GM19397 (cell line): ENCODE data around the gene TPPP.
"Not testable (repeated sequence)": the region's sequence is repeated elsewhere in the genome, so short reads cannot be mapped to it uniquely, and the experiment has no call there.

Source experiments
- ATAC-seq: cut with Tn5 transposase; IDR thresholded peaks from one replicate; pipeline ENCODE4 v1.9.1; 2021; ENCODE audit warnings: mild to moderate bottlenecking, moderate library complexity; ENCODE audit not compliant: unreplicated experiment

TPPP gene

DNA sequence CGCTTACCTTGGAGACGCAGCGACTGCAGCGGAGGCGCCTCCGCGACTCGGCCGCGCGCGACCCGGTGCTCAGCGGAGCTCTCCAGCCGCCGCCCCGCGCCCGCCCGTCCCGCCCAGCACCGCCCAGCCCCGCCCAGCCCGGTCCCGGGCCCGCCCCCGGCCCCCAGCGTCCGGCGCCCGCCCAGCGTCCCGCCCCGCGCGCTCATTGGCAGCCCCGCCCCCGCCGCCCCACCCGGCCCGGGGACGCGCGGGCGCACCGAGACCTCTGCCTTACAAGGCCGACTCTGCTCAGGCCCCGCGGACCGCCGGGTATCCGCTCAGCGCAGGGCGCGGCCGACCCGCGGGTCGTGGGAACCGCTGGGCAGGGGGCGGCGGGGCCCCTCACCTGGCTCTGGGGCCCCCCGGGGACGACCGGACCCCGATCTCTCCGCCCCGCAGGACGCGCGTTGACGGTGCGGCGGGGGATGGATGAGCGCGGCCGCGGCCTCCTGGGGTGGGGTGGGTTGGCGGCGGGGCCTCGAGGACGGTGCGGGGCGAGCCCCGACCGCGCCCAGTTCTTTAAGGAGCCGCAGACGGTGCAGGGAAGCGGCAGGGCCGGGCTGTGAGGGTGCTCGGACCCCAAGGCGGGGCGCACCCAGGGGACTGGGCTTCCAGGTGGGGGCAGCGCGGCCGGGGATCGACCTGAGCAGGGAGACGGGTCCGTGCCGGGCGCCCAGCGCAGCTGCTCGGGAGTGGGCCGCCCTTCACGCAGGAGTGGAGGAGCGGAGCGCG lies at the start of gene TPPP:
TSS of gene TPPP (minus strand) at position 82 of the 771 bp plus-strand sequence. CDS start 15,292 bp downstream, outside the sequence.
- ATAC-seq: peak; percentile 64

DNA sequence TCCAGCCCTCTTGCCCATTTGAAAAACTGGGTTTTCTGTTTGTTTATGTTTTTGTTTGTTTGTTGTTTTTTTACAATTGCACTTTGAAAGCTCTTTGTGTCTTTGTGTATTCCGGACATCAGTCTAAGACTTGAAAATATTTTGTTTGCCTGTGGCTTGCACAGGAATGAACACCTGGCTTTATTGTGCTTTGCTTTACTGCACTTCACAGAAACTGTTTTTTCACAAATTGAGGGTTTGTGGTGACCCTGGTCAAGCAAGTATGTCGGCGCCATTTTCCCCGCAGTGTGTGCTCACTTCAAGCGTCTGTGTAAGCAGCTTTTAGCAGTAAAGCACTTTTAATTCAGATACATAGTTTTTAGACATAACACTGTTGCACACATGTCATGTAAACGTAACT lies 49.1 kb upstream of the TPPP start:
- ATAC-seq: not testable (repeated sequence)

DNA sequence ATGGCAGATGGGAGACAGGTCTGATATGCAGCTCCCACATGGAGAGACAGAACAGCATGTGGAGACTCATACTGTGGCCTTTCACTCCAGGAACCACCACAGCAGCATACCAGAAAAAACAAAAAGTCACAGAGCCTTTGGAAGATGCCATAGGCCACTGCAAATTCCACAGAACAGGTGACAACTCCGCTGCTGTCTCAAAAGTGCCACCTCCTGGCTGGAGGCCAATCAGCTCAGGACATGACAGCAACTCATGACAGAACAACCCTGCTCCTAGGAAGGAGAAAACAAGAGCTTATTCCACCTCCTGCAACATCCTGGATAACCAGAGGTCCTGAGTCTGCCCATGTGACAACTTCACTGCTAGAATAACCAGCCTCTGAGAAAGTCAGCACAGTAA lies 41.0 kb upstream of the TPPP start:
- not testable (repeated sequence) for ATAC-seq

GRCh38 chr5:732754-733454 lies 39.8 kb upstream of the TPPP start:
- ATAC-seq: not testable (repeated sequence)

DNA sequence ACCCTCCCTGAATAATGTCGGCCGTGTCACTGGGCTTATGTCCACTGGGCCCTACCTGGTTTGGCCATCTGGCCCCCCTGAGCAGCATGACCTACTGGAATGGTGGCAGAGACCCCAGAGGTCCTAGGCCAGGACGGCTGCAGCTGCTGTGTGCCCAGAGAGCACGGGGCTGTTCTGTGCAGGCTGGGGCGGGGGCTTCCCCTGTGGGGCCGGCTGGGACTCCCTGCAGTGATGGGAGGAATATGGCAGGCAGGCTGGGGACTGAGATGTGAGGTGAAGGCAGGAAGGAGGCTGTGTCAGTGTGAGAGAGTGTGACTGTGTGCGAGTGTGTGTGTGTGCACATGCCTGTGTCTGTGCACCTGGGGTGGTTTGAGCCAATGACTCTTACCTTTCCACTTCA lies 36.1 kb upstream of the TPPP start:
- not testable (repeated sequence) for ATAC-seq

DNA sequence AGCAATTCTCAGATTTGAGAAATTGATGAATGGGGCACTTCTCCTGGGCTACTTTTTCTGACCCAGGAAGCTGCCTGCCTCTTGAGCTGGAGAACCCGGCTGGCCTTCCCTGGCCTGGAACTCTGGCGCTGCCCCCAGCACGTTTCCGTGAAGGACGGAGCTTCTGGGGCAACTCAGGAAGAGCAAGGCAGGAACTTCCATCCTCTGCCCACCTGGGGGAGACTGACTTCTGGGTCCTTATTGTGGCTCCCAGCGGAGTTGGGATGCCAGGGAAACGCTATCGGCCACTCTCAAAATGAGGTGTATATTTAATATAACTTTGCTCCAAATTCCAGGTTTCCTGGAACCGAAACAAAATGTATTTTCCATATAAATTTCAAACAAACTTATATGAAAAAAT lies 33.9 kb upstream of the TPPP start:
- ATAC-seq: not testable (repeated sequence)

GRCh38 chr5:723865-724264 lies 30.7 kb upstream of the TPPP start:
- ATAC-seq: not testable (repeated sequence)

DNA sequence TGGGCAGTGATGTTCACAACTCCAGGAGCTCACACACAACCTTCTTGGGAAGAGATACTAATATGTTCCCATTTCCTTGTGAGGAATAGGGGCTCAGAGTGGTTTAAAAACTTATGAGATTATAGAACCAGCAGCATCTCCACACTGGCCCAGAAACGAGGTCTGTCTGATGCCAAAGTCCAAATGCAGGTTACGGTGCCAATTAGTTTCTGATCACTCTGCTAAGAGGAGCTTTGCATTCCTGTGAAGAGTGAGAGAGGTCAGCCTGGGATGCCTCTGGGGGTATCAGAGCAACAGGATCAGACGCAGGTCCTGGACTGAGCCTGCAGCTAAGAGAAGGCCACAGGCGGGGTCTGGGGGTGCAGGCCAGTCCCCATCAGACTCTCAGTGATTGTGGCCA lies 30.2 kb upstream of the TPPP start:
- ATAC-seq: not testable (repeated sequence)

DNA sequence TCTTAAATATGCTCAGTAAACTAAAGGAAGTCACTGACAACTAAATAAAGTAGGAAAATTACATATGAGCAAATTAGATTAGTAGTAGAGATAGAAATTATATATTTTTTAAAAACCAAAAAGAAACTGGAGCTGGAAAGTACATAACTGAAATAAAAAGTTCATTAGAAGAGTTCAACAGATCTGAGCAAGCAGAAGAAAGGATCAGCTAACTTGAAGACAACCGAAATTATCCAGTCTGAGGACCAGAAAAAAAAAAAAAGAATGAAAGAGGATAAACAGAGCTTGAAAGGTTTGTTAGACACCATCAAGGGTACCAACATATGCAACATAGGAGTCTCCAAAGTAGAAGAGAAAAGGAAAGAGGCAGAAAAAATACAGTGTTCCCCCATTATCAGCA lies 26.2 kb upstream of the TPPP start:
- ATAC-seq: not testable (repeated sequence)

DNA sequence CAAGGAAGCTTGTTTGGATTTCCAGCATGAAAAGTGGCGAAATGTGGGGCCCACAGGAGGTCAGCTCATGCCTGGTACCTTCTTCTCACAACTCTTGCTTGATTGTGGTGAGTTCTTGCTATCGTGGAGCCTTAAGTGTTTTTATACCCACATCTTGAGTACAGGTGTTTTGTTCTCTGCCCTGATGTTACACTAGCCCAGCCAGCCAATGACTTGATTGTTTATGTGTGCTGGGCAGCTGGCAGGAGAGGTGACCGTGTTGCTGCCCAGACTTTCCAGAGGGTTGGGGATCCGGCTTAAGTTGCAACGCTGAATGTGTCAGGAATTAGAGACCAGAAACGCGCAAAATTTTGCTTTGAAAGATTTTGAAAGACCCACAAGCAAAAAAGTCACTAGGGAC lies 24.0 kb upstream of the TPPP start:
- ATAC-seq: no peak

DNA sequence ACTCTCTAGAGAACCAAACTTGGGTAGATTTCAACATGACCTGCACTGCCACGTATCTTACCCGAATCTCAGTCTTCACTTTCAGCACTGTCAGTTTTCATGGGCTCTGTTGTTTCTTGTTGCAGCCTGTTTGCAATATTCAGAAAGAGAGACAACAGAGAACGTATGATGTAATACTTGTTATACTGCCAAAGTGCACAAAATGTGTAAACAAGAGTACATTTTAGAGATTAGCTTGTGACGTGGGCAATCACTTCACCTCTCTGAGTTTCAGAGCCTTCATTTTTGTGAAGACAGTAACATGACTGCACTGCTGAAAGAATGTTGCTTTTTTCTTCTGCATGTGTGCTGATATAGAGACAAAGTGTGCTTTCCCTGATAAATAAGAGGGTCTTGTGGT lies 23.6 kb upstream of the TPPP start:
- ATAC-seq: not testable (repeated sequence)

DNA sequence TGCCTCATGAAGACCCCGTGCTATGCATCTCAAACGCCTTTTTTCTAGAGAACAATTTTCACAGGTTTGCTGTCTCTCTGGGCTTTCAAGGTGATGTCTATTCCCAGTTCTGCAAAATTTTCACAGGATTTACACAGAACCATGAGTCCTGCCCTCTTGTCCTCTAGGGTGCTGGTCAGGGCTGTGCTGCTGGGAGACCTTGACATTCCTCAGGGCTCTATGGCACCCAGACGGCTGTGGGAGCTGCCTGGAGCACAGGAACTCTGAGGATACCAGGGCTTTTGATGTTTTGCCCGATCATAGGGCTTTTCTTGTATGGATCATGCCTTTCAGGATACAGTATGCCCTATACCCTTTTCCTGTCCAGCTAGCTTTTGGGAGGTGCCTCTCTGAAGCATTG lies 22.5 kb upstream of the TPPP start:
- not testable (repeated sequence) for ATAC-seq

- not testable (repeated sequence) for ATAC-seq
Observed at GRCh38 chr5:714215-715118, 21.3 kb upstream of the TPPP start.

- ATAC-seq: not testable (repeated sequence)
Observed at GRCh38 chr5:713686-714085, 20.5 kb upstream of the TPPP start.

DNA sequence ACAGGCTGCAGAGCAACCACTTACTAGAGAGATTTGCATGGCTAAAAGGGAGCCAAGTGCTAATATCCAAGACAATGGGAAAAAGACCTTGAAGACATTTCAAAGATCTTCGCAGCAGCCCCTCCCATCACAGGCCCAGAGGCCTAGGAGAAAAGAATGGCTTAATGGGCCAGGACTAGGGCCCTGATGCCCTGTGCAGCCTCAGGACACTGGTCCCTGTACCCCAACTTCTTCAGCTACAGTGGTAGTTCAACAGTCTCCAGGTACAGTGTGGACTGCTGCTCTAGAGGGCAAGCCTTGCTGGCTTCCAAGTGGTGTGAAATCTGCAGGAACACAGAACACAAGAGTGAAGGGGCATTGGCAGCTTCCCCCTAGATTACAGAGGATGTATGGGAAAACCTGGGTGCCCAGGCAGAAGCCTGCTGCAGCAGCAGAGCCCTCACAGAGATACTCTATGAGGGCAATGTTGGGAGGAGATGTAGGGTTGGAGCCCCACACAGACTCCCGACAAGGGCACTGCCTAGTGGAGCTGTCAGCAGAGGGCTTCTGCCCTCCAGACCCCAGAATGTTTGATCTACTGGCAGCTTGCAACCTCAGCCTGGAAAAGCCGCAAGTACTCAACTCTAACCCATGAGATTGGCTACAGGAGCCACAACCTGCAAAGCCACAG lies 15.8 kb upstream of the TPPP start:
- ATAC-seq: not testable (repeated sequence)

DNA sequence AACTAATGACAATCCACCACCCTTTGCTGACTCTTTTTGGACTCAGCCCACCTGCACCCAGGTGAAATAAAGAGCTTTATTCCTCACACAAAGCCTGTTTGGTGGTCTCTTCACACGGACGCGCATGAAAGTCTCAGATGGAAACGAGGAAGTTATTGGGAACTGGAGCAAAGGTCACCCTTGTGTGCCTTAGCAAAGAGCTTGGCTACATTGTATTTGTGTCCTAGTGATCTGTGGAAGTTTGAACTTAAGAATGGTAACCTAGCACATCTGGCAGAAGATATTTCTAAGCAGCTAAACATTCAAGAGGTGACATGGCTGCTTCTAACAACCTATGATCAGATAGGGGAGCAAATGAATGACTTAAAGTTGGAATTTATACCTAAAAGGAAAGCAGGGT lies 15.2 kb upstream of the TPPP start:
- ATAC-seq: not testable (repeated sequence)

DNA sequence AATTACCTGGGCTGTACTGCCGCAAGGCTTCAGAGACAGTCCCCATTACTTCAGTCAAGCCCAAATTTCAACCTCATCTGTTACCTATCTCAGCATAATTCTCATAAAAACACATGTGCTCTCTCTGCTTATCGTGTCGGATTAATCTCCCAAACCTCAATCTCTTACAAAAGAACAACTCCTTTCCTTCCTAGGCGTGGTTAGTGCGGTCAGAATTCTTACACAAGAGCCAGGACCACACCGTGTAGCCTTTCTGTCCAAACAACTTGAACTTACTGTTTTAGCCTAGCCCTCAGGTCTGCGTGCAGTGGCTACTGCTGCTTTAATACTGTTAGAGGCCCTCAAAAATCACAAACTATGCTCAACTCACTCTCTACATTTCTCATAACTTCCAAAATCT lies 13.0 kb upstream of the TPPP start:
- not testable (repeated sequence) for ATAC-seq

- ATAC-seq: not testable (repeated sequence)
Observed at GRCh38 chr5:696753-697702, 3.9 kb upstream of the TPPP start.

DNA sequence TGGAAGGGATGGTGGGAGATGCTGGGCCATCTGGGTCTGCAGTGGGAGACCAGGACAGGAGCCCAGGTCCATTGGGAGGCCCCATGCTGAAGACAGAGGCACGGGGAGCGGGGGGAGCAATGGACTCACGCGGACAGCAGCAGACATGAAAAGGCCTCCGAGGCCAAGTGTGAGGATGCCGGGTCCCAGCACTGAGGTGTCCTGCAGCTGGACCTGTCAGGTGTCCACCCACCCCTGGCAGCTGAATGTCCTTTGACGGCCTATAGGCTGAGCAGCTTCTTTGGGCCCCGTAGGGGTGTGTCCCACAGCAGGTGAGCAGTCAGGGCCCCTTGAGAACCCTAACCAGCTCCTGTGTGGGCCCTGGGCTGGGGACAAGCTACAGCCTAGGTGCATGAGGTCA lies 3.0 kb upstream of the TPPP start:
- ATAC-seq: not testable (repeated sequence)
